Endothelial cell of hepatic sinusoid (primary cell): ENCODE data around the gene PIGK.

Experiments
- in situ Hi-C: cut with HindIII; loops from 2 replicates; pipeline ENCODE4 v1.10.0; 2017; ENCODE audit warnings: low sequenced_read_pairs

The PIGK gene

DNA sequence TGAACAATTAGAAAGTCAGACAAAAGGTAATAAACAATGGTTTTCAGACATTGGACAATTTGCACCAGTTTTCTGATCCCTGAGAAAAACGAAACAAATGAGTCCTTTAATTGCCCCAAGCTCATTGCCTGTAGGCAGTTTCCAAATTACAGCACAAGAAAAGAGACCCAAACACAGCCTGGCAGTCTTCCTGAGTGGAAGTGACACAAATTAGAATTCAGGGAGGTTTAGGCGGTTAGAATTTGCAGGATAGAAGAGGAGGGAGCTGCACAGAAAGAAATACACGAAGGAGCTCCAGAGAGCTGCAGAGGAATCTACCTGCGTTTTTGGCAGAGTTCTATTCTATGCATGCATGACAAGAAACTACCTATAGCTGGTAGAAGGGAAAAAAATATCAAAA, 115.7 kb downstream of the PIGK start:
- in situ Hi-C loops: no loop called here

DNA sequence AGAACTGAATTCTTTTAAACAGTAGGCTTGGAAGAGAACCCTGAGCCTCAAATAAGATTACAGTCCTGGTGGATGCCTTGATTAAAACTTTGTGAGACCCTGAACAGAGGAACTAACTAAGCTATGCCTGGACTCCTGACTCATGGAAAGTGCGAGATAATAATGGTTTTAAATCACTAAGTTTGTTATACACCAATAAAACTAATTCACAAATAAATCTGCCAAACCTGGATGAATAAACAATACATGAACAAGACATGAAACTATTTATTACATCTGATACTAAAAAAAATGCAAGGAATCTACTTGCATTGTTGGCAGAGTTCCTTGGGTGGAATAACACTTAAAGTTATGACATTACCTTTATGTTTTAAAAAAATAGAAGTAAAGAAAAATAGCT, 118.4 kb downstream of the PIGK start:
- in situ Hi-C loops: no loop called here

DNA sequence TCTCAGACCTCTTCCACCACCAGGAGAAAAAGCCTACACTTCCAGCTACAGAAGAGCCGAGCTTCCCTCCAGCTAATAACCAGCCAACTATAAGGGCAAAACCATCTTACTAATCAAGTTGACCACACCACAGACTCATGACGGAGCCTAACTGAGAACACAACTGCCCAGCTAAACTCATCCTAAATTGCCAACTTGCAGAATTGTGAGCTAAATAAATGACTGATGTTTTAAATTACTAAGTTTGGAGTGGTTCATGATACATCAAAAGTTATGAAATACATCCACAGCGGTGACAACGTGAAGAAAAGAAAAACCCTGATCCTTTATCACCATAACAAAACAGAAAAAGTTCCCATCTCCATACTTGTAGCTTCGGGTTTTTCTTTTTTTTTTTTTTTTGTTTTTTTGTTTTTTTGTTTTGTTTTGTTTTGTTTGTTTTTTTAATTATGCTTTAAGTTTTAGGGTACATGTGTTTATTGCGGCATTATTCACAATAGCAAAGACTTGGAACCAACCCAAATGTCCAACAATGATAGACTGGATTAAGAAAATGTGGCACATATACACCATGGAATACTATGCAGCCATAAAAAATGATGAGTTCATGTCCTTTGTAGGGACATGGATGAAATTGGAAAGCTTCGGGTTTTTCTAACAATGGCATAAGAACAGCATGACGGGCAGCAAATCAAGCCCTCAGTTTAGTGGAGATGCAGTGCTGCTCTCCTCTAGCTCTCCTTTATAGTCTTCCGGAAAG, 122.6 kb downstream of the PIGK start:
- in situ Hi-C loops: no loop called here

DNA sequence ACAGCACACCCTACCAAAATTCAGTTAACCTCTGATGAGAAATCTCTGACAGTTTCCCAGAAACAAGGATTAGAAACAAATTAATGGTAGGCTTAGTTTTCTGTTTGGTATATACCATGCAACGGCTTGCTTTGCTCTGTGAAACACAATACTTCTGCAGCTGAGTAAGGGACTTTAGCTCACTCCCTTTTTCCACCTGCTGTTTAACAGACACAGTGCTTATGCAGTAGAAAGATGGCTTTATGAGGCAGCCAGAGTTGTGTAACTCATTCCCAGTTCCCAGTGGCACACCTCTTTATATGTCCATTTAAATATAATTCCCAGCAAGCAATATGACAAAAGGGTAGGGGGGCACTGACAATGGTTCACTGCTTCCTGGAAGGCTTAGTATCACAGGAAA, 124.0 kb downstream of the PIGK start:
- in situ Hi-C loops: no loop called here

DNA sequence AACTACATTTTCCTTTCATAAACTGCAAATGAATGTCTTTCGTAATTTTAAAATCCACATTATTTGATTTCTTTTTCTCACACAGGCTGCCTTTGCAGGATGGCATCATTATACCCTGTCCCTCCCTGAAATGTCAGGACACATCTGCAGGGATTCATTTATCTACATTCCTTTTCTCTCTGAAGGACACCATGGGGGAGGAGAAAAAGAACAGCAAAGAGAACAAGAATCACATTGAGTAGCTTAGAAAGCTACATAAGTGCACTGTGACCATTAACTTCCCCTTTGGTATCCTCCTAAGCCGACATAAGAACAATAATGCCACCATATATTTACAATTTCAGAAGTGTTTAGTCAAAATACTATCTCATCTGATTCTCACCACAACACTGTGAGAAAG, 129.5 kb downstream of the PIGK start:
- in situ Hi-C loops: no loop called here

DNA sequence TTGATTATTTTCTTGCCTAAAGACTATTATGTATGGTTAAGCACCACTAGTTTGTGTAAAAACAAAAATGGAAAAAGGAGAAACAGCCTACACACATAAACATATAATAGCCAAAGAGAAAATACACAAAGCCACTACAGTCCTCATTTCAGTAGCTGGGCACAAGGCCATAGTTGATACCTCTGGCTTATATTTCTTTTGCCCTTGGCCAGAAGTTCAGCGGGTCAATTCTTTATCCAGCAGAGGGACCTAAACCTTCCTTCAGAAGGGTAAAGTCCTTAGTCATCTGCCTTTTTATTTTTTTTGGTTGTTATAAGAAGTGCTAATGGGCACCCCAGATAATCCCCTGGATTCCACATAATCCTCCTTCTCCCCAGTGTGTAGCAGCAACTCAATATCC, 134.1 kb downstream of the PIGK start:
- in situ Hi-C loops: no loop called here

DNA sequence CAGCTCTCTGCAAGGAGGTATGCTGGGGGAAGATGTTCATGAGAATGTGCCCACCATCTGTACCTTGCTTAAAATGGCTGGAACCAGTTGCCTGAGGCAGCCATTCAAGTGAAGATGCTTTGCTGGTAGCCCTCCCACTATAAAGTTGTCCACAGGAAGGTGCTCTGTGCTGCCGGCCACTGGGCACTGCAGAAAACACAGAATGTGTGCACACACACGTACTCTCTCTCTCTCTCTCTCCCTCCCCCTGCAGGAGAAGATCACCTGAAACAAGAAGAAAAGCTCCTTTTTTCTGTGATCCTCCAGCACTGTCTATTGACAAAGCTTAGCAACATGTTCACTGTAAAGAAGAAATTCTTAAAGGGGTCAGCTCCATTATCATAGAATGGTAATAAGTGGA, 134.8 kb downstream of the PIGK start:
- in situ Hi-C loops: no loop called here

DNA sequence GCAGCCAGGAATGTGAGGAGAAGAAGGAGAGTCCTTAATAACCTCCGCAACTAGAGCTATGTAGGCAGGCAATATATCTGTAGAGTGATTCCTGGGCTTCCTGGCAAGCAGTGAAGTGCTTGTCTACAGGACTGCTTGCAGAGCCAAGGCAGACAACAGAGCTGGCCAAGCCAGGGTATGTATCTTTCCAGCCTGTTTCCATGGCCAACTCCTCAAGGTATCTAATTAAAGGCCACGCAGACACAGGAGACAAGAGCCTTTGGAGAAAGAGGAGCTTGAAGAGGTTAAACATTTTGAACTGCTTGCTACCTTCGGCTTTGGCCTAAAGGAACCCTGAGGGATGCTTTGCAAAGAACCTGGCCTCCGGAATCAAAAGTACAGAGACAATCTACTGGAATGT, 137.4 kb downstream of the PIGK start:
- in situ Hi-C loops: no loop called here

DNA sequence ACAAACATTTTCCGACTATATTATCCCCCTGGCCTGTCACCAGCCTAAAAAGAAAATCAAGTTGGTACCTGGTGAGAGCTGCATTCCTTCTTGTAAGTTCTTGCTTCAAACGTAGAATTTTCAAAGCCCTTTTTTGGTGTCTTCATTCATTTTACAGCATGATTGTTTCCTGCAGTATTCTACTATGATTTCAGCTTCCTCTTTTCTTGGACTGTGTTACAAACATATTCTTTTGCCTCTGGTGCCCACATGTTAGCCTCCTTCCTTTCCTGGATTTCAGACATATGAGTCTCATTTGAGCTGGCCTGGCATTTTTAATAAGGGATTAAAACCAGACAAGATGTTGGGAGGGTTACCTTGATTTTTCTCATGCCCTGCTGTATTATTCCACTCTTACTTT, 142.5 kb downstream of the PIGK start:
- in situ Hi-C loops: no loop called here

DNA sequence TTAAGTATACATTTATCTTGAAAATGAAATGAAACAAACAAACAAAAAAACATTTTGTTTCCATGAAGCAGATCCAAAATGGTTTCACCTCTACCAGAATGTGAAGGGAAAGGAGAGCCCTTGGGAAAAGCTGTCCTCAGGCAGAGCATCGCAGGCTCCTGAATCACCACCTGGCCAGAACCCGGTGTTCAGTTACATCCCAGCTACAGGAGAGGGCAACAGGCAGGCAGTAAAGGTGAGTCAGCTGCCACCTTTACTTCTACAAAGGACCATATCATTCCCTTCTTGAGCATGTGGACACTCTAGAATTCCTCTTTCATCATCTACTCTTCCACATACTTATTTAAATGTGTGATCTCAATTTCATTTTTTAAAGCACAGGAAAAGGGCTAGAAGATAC, 151.2 kb downstream of the PIGK start:
- in situ Hi-C loops: no loop called here

DNA sequence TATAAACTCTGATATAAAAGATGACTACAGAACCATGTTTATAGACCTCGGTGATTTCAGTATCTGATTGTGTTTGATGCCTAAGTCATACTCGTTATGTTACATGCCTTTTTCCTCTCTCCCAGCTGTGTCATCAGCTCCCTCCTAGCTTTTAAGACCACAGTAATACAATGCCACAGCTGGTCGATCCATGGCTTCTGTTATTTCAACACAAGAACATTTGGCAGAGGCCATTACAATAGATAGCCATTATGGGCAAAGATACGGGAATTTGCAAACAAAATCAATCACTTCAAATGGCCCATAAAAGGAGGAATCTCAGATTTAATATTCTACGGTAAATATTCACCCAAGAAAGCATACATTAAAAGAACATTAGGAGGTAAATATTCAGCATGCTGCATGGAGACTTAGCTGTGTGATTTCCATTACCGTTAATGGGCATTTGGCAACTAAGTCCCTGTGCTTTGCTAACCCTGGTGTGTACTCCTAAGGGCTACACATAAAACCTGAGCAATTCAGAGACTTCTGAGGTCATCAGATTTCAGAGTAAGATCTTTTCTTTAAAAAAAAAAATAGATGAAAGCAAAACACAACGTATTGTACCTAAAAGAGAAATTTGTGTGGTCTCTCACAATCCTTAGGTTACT, 153.4 kb downstream of the PIGK start:
- in situ Hi-C loops: no loop called here

DNA sequence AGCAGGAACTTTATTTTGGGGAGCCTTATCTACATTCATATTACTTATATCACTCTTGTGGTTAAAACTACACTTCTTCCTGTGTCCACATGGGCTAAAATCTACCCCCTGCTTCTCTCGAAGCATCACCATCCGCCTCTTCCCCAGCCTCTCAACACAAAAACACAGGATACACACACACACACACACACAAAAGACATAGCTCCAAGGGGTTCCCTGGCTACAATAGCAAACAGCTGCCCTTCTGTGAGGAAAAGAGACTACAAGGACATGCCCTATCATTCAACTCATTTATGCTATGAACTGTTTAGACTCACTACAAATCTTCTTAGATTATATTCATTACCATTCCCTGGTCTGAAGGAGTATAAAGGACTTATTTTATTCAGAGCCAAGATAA, 155.0 kb downstream of the PIGK start:
- in situ Hi-C loops: no loop called here

DNA sequence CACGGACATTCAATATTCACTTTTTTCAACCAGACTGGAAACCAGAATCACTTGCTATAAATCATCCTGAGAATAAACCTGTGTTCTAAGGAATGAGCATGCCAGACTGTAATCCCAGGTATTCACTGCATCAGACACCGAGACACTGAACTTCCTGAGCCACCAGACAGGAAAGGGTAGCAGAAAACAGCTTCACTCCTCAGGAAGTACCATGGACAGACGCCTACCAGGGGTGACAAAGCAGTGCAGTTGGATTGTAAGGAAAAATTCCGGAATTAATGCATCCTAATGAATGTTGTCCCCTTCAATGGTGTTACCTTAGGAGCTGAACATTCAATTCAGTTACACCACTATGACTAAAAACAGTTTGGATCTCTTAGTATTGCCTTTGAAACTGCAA, 156.1 kb downstream of the PIGK start:
- in situ Hi-C loops: no loop called here

DNA sequence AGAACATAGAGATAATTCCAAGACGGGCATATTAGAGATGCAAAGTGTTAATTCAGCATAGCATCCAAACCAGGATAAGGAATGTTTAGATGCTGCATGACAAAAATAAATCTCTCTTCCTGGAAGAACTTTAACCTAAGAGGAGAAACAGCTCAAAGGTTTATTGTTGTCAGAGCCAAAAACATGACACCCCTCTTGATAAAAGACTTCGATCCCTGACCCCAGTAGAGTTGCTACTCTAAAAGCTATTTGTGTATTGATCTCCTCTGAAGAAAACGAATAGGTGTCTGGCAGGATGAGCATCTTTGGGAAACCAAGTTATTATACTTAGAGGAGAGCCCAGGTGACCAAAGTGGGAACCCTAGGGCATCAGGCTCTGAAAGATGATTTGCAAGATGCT, 158.1 kb downstream of the PIGK start:
- in situ Hi-C loops: no loop called here

DNA sequence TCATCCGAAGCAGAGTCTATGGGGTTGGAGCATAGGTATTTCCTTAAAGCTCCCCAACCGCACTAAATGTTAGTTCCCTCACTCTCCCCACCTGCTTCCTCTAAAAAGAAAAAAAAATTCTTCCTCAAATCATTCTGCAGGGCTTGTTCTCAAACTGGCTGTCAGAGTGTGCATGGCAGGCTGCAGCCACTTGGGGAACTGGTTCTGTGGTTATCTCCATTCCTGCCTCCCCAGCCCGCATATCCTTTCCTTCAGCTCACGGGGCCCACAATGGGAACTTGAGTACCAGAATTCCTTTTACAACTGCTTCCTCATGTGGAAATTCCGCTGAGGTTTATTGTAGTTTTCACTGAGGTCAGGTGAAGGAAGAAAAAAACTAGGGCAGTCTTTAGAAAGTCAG, 159.2 kb downstream of the PIGK start:
- in situ Hi-C loops: no loop called here

DNA sequence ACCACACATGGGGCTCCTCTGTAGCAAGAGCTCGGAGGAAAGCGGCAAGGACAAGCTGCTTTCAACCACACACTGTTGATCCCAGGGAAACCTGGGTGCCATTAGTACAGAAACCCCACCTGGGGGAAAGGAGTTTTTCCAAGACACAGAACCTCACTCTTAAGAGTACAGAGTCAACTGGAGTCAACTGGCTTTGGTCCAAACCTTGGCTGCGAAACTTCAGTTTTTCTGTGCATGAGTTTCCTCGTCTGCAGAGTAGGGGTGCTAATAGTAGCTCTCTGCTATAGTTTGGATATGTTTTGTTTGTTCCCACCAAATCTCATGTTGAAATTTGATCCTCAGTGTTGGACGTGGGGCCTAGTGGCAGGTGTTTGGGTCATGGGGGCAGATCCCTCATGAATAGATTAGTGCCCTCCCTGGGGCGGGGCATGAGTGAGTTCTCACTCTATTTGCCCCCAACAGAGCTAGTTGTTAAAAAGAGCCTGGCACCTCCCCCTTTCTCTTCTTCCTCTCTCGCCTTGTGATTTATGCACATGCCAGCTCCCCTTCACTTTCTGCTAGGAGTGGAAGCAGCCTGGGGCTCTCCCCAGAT, 161.1 kb downstream of the PIGK start:
- in situ Hi-C loops: no loop called here

DNA sequence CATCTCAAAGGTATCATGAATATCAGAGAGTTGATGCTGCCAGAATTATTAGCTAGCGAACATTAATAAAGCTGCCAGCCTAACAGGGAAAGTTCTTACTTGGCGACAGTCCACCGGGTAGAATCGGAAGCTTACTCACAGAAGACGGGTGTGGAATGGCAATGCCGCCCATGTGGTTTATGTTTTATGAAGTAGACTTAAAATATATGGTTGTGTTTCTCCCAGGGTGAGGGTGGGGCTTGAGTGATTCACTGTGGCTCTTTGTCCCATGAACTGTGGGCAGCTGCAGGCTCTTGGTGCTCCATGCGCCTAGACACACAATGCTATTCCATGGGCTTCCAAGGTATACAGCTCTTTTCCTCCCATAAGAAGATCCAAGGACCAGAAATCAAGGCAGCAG, 162.7 kb downstream of the PIGK start:
- in situ Hi-C loops: no loop called here

DNA sequence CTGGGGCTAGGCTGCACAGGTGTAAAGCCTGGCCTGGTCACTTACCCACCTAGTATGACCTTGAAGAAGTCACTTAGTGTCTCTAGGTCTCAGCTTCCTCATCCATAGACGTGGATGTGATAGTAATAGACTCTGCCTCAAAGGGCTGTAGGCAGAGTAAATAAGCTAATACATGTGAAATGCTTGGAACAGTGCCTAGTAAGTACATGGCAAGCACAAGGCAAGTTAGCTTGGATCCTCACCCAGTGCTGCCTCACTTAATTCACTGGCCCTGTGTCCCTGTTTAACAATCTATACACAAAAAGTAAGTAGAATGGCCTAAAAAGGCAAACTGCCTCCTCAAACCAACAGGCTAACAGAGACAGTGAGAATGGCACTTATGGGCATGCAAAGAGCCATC, 167.8 kb downstream of the PIGK start:
- in situ Hi-C loops: no loop called here

DNA sequence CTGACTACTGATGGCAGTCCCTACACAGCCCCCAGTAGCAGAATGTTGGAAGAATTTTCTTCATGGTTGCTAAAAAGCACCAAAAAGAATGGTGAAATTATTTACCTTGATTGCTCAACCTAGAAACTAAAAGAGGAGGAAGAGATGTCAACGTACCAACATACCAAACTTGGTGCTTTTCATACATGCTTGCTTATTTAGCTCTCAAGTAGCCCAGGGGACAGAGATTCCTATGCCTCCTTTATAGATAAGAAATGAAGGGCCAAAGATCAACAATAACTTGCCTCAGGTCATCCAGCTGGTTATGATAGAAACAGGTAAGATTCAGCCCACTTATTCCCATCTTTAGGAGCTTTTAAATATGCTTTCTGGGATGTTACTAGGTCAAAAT, 170.6 kb downstream of the PIGK start:
- in situ Hi-C loops: no loop called here

DNA sequence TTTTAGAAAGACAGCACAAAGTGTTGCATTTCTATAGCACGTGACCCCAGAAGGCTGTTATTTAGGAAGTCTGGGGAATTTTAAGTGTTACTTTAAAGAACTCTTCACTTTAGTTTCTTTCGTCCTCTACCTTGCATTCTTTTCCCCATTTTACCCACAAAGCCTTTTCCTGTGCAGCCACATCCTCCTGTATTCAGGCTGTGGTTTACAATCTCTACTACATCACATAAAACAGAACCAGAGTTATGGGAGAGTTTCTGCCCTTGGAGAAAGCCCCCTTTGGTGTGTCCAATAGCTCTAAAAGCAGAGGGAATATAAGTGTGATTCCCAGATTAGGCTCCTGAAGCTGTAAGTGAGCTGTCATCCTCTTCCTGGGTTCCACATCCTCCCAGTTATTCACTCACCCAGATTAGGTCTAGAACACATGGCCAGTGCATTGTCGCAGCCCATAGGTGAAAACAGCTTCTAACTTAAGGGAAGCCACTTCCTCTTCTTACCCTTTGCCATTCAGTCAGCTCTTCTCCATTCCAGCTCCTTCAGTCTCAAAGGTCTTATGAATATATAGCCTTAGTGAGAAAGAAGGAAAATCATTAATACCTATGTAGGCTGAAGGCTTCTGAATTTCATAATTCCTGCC, 171.1 kb downstream of the PIGK start:
- in situ Hi-C loops: no loop called here

DNA sequence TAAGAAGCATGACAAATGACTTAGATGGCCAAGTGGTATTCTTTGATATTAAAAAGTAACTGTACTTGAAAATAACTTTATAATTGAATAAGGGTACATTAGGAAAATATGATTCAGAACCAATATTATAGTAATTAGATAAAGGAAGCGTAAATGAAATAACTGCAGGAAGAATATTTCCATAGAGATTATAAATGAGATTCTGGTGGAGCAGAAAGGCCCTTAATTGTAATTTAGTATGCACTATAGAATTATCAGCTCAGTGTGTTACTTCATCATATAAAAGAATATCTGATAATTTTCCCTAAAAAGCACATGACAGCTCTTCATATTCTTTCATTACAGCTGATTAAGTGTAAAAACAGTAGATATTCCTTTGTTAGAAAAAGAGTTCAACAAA, 171.7 kb downstream of the PIGK start:
- in situ Hi-C loops: no loop called here
